NB4 (cell line): ENCODE data around the gene ATRN.
"Not testable (repeated sequence)": the region's sequence is repeated elsewhere in the genome, so short reads cannot be mapped to it uniquely, and the experiment has no call there.

Experiments used
- DNase-seq: peaks from one replicate; pipeline ENCODE4 v3.0.0; 2010; ENCODE audit warnings: low read depth
- H3K4me3 ChIP-seq: one replicate; pipeline ENCODE4 v1.5.1; 2011; ENCODE audit warnings: mild to moderate bottlenecking, low read depth, low read length, moderate library complexity
- MYC ChIP-seq: IDR thresholded peaks from 2 replicates; pipeline ENCODE4 v1.6.1; 2011; ENCODE audit warnings: low read depth, low read length
- POLR2A ChIP-seq: IDR thresholded peaks from 2 replicates; pipeline ENCODE4 v1.6.1; 2011; ENCODE audit warnings: mild to moderate bottlenecking; ENCODE audit not compliant: insufficient read length; ENCODE audit errors: extremely low read depth
- TF ChIP-seq, protein P1 (sequence below): IDR thresholded peaks from one replicate; pipeline ENCODE4 v1.5.1; 2012; ENCODE audit warnings: low read depth, low read length
- TF ChIP-seq, protein P2 (sequence below): IDR thresholded peaks from 2 replicates; pipeline ENCODE4 v1.6.1; 2011; ENCODE audit warnings: low read depth, low read length

Gene ATRN

DNA sequence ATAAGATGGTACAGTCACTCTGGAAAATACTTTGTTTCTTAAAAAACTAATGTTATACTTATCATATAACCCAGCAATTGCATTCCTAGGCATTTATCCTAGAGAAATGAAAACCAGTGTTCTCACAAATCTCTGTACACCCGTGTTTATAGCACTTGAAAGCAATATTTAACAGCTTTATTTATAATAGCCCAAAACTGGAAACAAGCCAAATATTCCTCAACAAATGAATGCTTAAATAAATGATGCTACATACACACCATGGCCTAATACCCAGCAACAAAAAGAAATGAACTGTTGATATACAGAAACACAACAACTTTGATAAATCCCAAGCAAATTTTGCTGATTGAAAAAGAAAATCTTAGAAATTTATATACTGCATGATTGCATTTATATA, 141.1 kb downstream of the ATRN start:
- TF ChIP-seq POLR2A (no peak), MYC (no peak)
- TF ChIP-seq, protein P1, sequence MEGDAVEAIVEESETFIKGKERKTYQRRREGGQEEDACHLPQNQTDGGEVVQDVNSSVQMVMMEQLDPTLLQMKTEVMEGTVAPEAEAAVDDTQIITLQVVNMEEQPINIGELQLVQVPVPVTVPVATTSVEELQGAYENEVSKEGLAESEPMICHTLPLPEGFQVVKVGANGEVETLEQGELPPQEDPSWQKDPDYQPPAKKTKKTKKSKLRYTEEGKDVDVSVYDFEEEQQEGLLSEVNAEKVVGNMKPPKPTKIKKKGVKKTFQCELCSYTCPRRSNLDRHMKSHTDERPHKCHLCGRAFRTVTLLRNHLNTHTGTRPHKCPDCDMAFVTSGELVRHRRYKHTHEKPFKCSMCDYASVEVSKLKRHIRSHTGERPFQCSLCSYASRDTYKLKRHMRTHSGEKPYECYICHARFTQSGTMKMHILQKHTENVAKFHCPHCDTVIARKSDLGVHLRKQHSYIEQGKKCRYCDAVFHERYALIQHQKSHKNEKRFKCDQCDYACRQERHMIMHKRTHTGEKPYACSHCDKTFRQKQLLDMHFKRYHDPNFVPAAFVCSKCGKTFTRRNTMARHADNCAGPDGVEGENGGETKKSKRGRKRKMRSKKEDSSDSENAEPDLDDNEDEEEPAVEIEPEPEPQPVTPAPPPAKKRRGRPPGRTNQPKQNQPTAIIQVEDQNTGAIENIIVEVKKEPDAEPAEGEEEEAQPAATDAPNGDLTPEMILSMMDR, result no peak
- TF ChIP-seq, protein P2, sequence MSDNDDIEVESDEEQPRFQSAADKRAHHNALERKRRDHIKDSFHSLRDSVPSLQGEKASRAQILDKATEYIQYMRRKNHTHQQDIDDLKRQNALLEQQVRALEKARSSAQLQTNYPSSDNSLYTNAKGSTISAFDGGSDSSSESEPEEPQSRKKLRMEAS, result no peak
- DNase-seq, result no peak
- no peak overlapping the region for H3K4me3 ChIP-seq

DNA sequence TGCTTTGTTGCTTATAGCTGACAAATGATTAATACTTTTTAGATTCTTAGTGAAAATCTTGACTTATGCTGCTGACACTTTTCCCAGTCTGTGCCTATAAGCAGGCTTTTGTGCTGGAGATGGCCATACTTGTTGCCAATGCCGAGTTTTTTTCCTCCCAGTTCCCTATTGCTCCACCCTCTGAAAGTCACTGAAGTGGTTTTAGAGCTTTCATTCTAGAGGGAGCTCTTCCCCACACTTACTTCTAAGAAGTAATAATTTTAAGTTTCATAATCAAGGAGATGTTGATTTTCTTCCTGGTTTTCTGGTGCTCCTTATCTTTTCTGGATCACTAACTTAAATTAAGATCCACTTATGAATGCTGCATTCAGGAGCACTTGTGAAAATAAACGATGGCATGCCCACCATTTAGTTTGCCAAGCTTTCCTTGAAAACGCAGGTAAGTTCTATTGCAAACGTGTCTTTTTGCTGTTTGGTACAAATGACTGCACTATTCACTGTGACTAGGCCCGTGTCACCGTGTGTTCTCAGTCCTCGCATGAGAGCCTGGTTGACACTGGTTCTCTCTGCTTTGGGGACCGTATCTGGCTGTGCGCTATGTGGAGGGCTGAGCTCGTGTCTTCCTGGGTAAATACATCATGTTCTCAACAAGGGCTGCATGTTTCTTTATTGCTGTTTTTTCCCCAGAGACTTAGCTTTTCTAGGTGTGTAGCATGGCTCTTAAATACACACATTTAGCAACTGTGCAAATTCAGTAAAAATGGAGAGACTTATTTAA, 142.2 kb downstream of the ATRN start:
- TF ChIP-seq MYC (no peak), POLR2A (no peak)
- TF ChIP-seq, protein P1, result no peak
- TF ChIP-seq, protein P2, result no peak
- DNase-seq, result no peak

DNA sequence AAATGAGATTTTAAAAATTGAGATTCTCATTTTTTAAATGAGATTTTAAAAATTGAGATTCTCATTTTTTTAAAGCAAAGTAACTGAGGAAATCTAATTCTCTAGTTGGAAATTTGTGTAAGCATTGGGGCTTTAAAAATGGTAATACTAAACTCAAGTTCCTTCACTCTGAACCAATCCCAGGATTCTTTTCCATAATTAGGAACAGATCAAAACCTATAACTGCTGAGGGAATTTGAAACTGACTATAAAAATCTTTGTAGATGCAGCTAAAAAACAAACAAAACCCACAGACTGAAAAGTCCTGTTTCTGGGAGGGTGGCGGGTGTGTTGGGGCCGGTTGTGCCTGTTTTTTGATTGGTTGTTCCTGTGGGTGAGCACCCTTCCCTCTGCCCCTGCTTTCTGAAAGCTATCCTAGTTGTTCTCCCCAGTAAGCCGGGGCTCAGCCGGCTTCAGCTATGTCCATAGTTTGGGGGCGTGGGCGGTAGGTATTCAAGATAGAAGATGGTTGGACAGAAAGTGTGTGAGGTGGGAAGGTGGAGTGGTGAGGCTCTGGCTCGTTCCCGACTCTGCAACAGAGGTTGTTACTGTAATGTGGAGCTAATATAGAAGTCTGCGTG, 143.1 kb downstream of the ATRN start:
- DNase-seq, result no peak
- no peak overlapping the region for H3K4me3 ChIP-seq
- TF ChIP-seq, protein P2, result no peak
- TF ChIP-seq MYC, result no peak
- no peak for TF ChIP-seq POLR2A
- TF ChIP-seq, protein P1, result no peak

More for the DNA sequence above, 142.2 kb downstream of the ATRN start:
- H3K4me3 ChIP-seq, result no peak overlapping the region

DNA sequence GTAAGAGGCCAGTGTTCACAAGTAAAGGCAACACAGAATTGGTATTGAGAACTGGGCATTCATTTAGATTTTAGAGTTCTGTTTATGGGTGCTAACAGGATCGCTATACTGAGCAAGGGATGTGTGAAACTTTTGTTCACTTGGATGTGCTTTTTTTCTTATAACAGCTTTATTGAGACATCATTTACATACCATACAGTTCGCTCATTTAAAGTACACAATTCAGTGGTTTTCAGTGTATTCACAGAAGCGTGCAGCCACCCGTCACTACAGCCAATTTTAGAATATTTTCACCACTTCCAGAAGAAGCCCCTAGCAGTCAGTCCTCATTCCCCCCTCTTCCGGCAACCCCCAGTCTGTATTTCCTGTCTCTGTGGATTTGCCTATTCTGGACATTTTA, 143.6 kb downstream of the ATRN start:
- H3K4me3 ChIP-seq, result no peak overlapping the region
- DNase-seq, result no peak
- TF ChIP-seq, protein P2, result no peak
- TF ChIP-seq MYC, result no peak
- TF ChIP-seq, protein P1, result no peak
- no peak for TF ChIP-seq POLR2A

DNA sequence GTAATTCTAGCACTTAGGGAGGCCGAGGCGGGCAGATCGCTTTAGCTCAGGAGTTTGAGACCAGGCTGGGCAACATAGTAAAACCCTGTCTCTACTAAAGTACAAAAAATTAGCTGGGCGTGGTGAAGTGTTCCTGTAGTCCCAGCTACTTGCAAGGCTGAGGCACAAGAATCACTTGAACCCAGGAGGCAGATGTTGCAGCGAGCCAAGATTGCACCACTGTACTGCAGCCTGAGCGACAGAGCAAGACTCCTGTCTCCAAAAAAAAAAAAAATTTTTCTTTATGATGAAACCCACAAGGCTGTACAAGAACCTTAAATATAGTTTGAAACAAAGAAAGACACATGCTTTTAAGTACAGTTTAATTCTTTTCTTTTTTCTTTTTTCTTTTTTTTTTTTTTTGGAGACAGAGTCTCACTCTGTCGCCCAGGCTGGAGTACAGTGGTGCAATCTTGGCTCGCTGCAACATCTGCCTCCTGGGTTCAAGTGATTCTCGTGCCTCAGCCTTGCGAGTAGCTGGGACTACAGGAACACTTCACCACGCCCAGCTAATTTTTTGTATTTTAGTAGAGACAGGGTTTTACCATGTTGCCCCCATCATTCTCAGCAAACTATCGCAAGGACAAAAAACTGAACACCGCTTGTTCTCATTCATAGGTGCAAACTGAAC, 144.5 kb downstream of the ATRN start:
- not testable (repeated sequence) for H3K4me3 ChIP-seq, DNase-seq

DNA sequence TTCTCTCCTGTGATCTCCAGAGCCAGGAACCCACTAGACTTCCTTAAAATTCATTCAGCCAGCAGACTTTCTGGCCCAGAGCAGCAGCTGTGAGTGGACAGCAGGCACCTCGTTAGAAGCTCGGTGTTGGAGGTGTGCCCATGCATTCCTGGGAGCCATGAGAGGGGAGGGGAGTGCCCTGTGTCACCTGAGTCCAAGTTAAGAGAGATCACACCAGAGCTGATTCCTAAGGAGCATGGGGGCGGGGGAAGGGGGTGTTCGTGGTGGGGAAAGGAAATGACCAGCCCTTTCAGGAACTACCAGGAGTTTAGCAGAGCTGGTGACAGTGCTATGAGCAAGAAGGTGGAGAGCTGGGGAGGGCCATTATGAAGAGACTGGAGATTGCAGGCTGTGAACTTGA, 145.4 kb downstream of the ATRN start:
- TF ChIP-seq POLR2A, result no peak
- TF ChIP-seq, protein P2, result no peak
- no peak for TF ChIP-seq MYC
- TF ChIP-seq, protein P1, result no peak
- H3K4me3 ChIP-seq, result no peak overlapping the region
- DNase-seq, result no peak
